Heart right ventricle (tissue), 16 donors: Measurements from ENCODE around the gene MAP7D1. TPM values are rescaled to one million over a fixed set of nuclear protein-coding genes. Genes with fewer than 3 reads are reported as not detected.

Experiments
- ATAC-seq, 8 donors: fragments of 200-7000 bp; cut with Tn5 transposase; one replicate each; pipeline ENCODE4 v1.9.1; 2020; ENCODE audit warnings: mild to moderate bottlenecking in 8 of 8, moderate library complexity in 8 of 8, moderate number of reproducible peaks in 1 of 8
- DNase-seq, 2 donors: peaks; one replicate each; pipeline ENCODE4 v3.0.0-alpha.2; 2020
- H3K27ac ChIP-seq, 10 donors: fragments of 200-600 bp; sonication (generic) in 2 of 10; one replicate each; pipeline versions ENCODE4 v1.5.0 to v1.8.0; 2020 to 2022; ENCODE audit warnings: mild to moderate bottlenecking in 3 of 10
- H3K27me3 ChIP-seq, 7 donors: fragments of 200-600 bp; one replicate each; pipeline ENCODE4 v1.8.0; 2021 to 2022; ENCODE audit warnings: mild to moderate bottlenecking in 2 of 7
- H3K36me3 ChIP-seq, 9 donors: fragments of 200-600 bp; sonication (generic) in 1 of 9; one replicate each; pipeline versions ENCODE4 v1.5.0 to v1.8.0; 2020 to 2022; ENCODE audit warnings: mild to moderate bottlenecking in 2 of 9
- H3K4me1 ChIP-seq, 9 donors: fragments of 200-600 bp; sonication (generic) in 1 of 9; one replicate each; pipeline versions ENCODE4 v1.5.0 to v1.8.0; 2020 to 2022; ENCODE audit warnings: mild to moderate bottlenecking in 4 of 9
- H3K4me3 ChIP-seq, 10 donors: fragments of 200-600 bp; sonication (generic) in 2 of 10; one replicate each; pipeline versions ENCODE4 v1.5.0 to v1.8.0; 2020 to 2022; ENCODE audit warnings: mild to moderate bottlenecking in 7 of 10, moderate library complexity in 2 of 10
- H3K9me3 ChIP-seq, 11 donors: fragments of 200-600 bp in 10 of 11; sonication (generic) in 2 of 11; one replicate each; pipeline versions ENCODE4 v1.5.0 to v1.8.0; 2013 to 2022; ENCODE audit warnings: mild to moderate bottlenecking in 2 of 11, control low read depth in 1 of 11, moderate library complexity in 1 of 11
- WGBS, 2 donors: extraction: QIAGEN DNeasy Blood & Tissue Kit; methylation state at CpG; one replicate each; pipeline ENCODE4 v1.1.7; 2013; ENCODE audit warnings: inconsistent platforms in 1 of 2; 5-methylcytosine and 5-hydroxymethylcytosine counted together
- intact Hi-C, 10 donors: fragments of 100-400 bp; cut with DNase I; formaldehyde crosslinking; loops; one replicate each; pipeline versions ENCODE4 v1.11.1 to v1.14.2; 2022
- polyA plus RNA-seq, 2 donors: library from polyadenylated mRNA; stranded (reverse); fragments of 200-250 nt; gene quantifications; one replicate each; pipeline ENCODE4 v1.2.3, GENCODE V29; 2013
- total RNA-seq, 10 donors: library from RNA; stranded (reverse); fragmentation: NEBNext Ultra II Directional in 3 of 10; extraction: Animal tissue kit (Norgen Biotek cat#: 25700) in 3 of 10; gene quantifications; one replicate each; pipeline versions ENCODE4 v1.2.1 to v1.2.4, GENCODE V29; 2021 to 2023
- TF ChIP-seq, protein P1 (sequence below), 9 donors: fragments of 200-600 bp; sonication (generic) in 2 of 9; IDR thresholded peaks; one replicate each; pipeline versions ENCODE4 v1.5.0 to v1.8.0; 2021 to 2022; ENCODE audit warnings: antibody characterized with exemption in 9 of 9, mild to moderate bottlenecking in 5 of 9, moderate library complexity in 1 of 9
- donor health status: Arrhythmogenic right ventricular cardiomyopathy.
- donor health status: ischemic (EF 13 %, LVEDD 7.1; RV severe dilation, severe dysfunction).
- donor health status: healthy with polysubstance abuse.
- donor health status: DM: no; HTN: yes; CAD: no.
- donor health status: DM: no; HTN: no; CAD: no.
- donor health status: ischemic (EF 25% LVEDD 6.9; RV normal size, moderate dysfunction).
- donor health status: ischemic (EF 25% LVEDD 5.7; RV mildly dilated, moderate dysfunction).
- donor health status: healthy.
- donor health status: DM: yes; HTN: yes; CAD: no.
- donor health status: Ischemic cardiomyopathy.
- donor health status: ischemic (EF 35%, LVEDD 5.7; RV mildly dilated, moderate dysfunction).
- donor health status: nonischemic (EF 11% LVEDD 7.7; RV severe dilation, severe dysfunction).
- donor health status: DM: yes; HTN: yes; CAD: no.
- donor health status: PGD.
- donor health status: ischemic (EF 29% LVEDD 5.4; RV normal size, mild dysfunction).
- donor health status: nonischemic (EF 23%, LVEDD 6.1; RV moderate dilation, normal function).

MAP7D1 gene
- total and polyA plus RNA-seq, 12 donors, result 176 to 364 (median 320) TPM

DNA sequence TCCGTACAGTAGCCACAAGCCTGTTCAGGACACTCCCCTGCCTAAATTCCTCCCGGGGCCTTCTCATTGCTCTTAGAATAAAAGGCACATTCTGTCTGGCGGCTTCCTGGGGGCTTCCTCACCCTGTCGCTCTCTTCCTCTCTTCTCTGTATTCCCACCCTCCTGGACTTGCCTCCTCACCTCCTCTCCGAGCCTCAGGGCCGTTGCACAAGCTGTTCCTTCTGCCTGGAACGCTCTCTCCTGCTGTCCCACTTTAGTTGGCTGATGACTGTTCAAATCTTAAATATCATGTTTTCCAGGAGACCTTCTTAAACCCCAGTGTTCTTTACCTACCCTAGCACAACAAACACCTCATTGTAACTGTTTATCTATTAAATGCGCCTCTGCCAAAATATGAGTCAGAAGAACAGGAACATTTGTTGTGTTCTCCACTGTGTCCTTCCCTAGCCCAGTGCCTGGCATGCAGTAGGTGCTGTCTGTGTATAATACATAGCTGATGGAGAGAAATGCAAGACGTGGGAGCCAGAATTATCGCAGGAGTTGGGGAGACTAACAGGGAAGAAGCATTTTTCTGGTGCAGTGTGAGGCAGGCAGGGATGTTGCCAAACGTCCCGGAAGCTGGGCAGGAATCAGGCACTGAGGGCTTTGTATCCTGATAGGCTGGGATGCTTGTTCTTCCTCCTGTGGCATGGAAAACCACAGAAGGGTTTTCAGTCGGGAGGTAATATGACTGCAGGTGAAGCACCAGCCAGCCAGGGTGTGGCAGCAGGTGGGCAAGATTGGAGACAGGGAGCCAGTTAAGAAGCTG, 44.2 kb downstream of the MAP7D1 start:
- intact Hi-C loops, result loop anchor here in 2 of 10 donors (5.0 to 10.0 kb wide), 2 partner anchors 85 to 87 kb away; no protein-coding TSS in a partner anchor
- TF ChIP-seq, protein P1, sequence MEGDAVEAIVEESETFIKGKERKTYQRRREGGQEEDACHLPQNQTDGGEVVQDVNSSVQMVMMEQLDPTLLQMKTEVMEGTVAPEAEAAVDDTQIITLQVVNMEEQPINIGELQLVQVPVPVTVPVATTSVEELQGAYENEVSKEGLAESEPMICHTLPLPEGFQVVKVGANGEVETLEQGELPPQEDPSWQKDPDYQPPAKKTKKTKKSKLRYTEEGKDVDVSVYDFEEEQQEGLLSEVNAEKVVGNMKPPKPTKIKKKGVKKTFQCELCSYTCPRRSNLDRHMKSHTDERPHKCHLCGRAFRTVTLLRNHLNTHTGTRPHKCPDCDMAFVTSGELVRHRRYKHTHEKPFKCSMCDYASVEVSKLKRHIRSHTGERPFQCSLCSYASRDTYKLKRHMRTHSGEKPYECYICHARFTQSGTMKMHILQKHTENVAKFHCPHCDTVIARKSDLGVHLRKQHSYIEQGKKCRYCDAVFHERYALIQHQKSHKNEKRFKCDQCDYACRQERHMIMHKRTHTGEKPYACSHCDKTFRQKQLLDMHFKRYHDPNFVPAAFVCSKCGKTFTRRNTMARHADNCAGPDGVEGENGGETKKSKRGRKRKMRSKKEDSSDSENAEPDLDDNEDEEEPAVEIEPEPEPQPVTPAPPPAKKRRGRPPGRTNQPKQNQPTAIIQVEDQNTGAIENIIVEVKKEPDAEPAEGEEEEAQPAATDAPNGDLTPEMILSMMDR (IDR thresholded peaks at IDR 0.05), result no peak
- WGBS, 2 donors, result 35 to 40% methylated on average over 13 of the region's 13 CpGs
- peak in 6 of 8 donors; percentile 10 to 72 (median 36) for ATAC-seq
- DNase-seq, result no peak
- no peak overlapping the region for H3K4me3 ChIP-seq
- peaks cover 5 to 47% (median 24%) of the 10 kb centered on the region in 9 donors for H3K4me1 ChIP-seq
- H3K27ac ChIP-seq, result peak overlapping the region; percentile 31 to 87 (median 62)
- no peaks in the 10 kb centered on the region for H3K27me3 ChIP-seq
- no peaks in the 10 kb centered on the region for H3K36me3 ChIP-seq
- no peaks in the 10 kb centered on the region for H3K9me3 ChIP-seq

DNA sequence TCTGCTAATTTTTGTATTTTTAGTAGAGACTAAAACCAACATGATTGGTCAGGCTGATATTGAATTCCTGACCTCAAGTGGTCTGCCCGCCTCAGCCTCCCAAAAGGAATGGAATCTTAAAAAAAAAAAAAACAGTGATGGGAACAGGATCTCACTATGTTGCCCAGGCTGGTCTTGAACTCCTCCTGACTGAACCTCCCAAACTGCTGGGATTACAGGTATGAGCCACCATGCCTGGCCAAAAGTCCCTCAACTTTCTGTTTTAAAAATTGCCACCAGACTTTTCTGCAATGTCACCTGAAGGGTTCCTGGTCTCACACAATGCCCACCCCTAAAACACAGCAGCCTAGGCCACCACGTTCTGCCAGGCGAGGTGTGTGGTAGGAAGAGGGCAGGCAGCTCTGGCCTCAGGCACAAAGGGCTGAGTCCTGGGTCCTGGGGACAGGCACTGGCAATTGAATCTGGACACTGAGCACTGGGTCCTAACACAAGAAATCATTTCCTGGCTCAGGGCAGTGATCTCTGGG, 47.1 kb downstream of the MAP7D1 start:
- peak in 4 of 8 donors; percentile 5 to 28 (median 20) for ATAC-seq
- DNase-seq, result no peak
- Histone ChIP-seq H3K4me1 (peaks cover 8 to 60% (median 33%) of the 10 kb centered on the region in 9 donors), H3K36me3 (no peaks in the 10 kb centered on the region), H3K9me3 (no peaks in the 10 kb centered on the region), H3K27ac (peak overlapping the region; percentile 71 to 96 (median 88)), H3K27me3 (no peaks in the 10 kb centered on the region), H3K4me3 (no peak overlapping the region)
- intact Hi-C loops, result loop anchor here in 1 of 10 donors (5.0 kb wide), 1 partner anchor 84 kb away; no protein-coding TSS in a partner anchor
- TF ChIP-seq, protein P1 (IDR thresholded peaks at IDR 0.05), result no peak
- 75% methylated on average over 3 of the region's 3 CpGs for WGBS, 2 donors

DNA sequence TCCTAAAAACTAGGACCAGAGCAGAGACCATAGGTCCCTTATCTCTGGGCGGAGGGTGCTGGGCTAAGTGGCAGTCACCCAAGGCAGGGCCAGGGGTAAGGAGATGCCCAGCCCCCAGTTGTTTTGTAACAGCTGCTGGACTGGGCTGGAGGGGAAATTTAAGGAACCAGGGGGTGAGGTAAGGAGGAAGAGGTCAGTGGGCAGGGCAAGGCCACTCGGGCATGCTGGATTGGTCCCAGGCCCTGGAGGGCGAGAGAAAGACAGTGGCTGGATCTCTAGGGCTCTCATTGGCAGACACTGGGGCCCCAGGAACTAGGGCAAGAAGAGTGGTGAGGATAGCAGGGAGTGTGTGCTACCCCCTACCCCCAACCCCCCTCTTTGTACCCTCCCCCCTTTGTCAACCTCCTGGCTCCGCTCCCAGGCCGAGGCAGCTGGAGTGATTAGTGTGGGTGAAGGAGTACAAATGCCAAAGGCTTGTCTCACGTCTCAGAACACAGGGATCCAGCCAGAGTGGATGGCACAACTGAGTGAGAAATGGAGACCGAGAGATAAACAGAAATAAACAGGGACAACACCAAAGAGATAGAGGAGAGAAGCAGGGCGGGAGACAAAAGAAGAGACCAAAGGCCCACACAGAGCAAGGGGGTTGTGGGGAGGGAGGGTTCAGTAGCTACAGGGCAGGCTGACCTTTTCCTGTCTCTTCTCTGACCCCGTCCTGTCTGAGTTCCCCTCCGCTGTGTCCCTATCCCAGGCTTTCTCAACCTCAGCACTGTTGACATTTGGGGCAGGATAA, 47.8 kb downstream of the MAP7D1 start:
- peaks cover 8 to 60% (median 33%) of the 10 kb centered on the region in 9 donors for H3K4me1 ChIP-seq

More for the DNA sequence above, 47.8 kb downstream of the MAP7D1 start:
- Histone ChIP-seq H3K27ac (peak overlapping the region; percentile 71 to 96 (median 88)), H3K36me3 (no peaks in the 10 kb centered on the region), H3K9me3 (no peaks in the 10 kb centered on the region), H3K27me3 (no peaks in the 10 kb centered on the region), H3K4me3 (no peak overlapping the region)
- WGBS, 2 donors, result 25 to 41% methylated on average over 10 of the region's 10 CpGs
- TF ChIP-seq, protein P1 (IDR thresholded peaks at IDR 0.05), result no peak
- ATAC-seq (peak; percentile 71 to 91 (median 80)), DNase-seq (peak; percentile 64 to 67)
- intact Hi-C loops, result loop anchor here in 1 of 10 donors (5.0 kb wide), 1 partner anchor 84 kb away; no protein-coding TSS in a partner anchor
